H9 (cell line): Measurements from ENCODE around the gene RAPGEF3. TPM values are rescaled to one million over a fixed set of nuclear protein-coding genes. Genes with fewer than 3 reads are reported as not detected.
A peak's percentile ranks its signal among the peaks of the same experiment; 100 is the strongest.

Experiments used
- DNase-seq: peaks from one replicate; pipeline ENCODE4 v3.0.0-alpha.2; 2017
- H2AFZ ChIP-seq: one replicate; pipeline ENCODE4 v1.6.1; 2013; ENCODE audit warnings: mild to moderate bottlenecking, low read length, control low read depth, moderate library complexity
- H2AK5ac ChIP-seq: 2 replicates; pipeline ENCODE4 v1.6.1; 2013; ENCODE audit warnings: low read length, control low read depth, mixed read lengths; ENCODE audit not compliant: insufficient read length
- H2BK120ac ChIP-seq: one replicate; pipeline ENCODE4 v1.6.1; 2013; ENCODE audit warnings: low read depth, mild to moderate bottlenecking, low read length, control low read depth, inconsistent platforms; ENCODE audit not compliant: poor library complexity, severe bottlenecking
- H2BK12ac ChIP-seq: 2 replicates; pipeline ENCODE4 v1.6.1; 2013; ENCODE audit warnings: low read length, control low read depth, mixed read lengths, low read depth; ENCODE audit not compliant: insufficient read length
- H2BK15ac ChIP-seq: 2 replicates; pipeline ENCODE4 v1.6.1; 2013; ENCODE audit warnings: low read depth, low read length, control low read depth
- H2BK20ac ChIP-seq: one replicate; pipeline ENCODE4 v1.6.1; 2013; ENCODE audit warnings: low read depth, mild to moderate bottlenecking, low read length, control low read depth, inconsistent platforms; ENCODE audit not compliant: poor library complexity, severe bottlenecking
- H2BK5ac ChIP-seq: 2 replicates; pipeline ENCODE4 v1.6.1; 2013; ENCODE audit warnings: low read length, control low read depth, mixed read lengths; ENCODE audit not compliant: insufficient read length
- H3K14ac ChIP-seq: 2 replicates; pipeline ENCODE4 v1.6.1; 2013; ENCODE audit warnings: low read length, control low read depth; ENCODE audit not compliant: insufficient read depth
- H3K18ac ChIP-seq: 2 replicates; pipeline ENCODE4 v1.6.1; 2013; ENCODE audit warnings: low read depth, mild to moderate bottlenecking, mixed read lengths, low read length, control low read depth; ENCODE audit not compliant: insufficient read length
- H3K23ac ChIP-seq: 2 replicates; pipeline ENCODE4 v1.6.1; 2013; ENCODE audit warnings: low read length, control low read depth, mixed read lengths, low read depth; ENCODE audit not compliant: insufficient read length
- H3K23me2 ChIP-seq: 2 replicates; pipeline ENCODE4 v1.6.1; 2013; ENCODE audit warnings: low read depth, mild to moderate bottlenecking, mixed read lengths, low read length, control low read depth; ENCODE audit not compliant: insufficient read length, poor library complexity, severe bottlenecking
- H3K27ac ChIP-seq: 2 replicates; pipeline ENCODE4 v1.5.1; 2013; ENCODE audit warnings: low read length, control low read depth, mixed read lengths, low read depth; ENCODE audit not compliant: insufficient read length
- H3K27me3 ChIP-seq: 2 replicates; pipeline ENCODE4 v1.6.1; 2013; ENCODE audit warnings: low read length, control low read depth, inconsistent platforms; ENCODE audit not compliant: insufficient read depth
- H3K4ac ChIP-seq: 2 replicates; pipeline ENCODE4 v1.6.1; 2013; ENCODE audit warnings: low read depth, mild to moderate bottlenecking, control low read depth, inconsistent platforms, low read length, moderate library complexity
- H3K4me1 ChIP-seq: 2 replicates; pipeline ENCODE4 v1.6.1; 2013; ENCODE audit warnings: low read length, control low read depth, inconsistent platforms; ENCODE audit not compliant: insufficient read depth
- H3K4me2 ChIP-seq: 2 replicates; pipeline ENCODE4 v1.6.1; 2013; ENCODE audit warnings: low read length, control low read depth, mixed read lengths; ENCODE audit not compliant: insufficient read length, insufficient read depth
- H3K56ac ChIP-seq: 2 replicates; pipeline ENCODE4 v1.6.1; 2013; ENCODE audit warnings: low read depth, mild to moderate bottlenecking, mixed read lengths, low read length, control low read depth; ENCODE audit not compliant: insufficient read length
- H3K79me1 ChIP-seq: 2 replicates; pipeline ENCODE4 v1.6.1; 2013; ENCODE audit warnings: low read depth, mild to moderate bottlenecking, moderate library complexity, low read length, control low read depth, inconsistent platforms; ENCODE audit not compliant: insufficient read depth, poor library complexity, severe bottlenecking
- H3K79me2 ChIP-seq: 2 replicates; pipeline ENCODE4 v1.6.1; 2013; ENCODE audit warnings: low read length, control low read depth, inconsistent platforms; ENCODE audit not compliant: insufficient read depth
- H3K9ac ChIP-seq: 2 replicates; pipeline ENCODE4 v1.6.1; 2013; ENCODE audit warnings: low read length, control low read depth, mixed read lengths; ENCODE audit not compliant: insufficient read length; ENCODE audit errors: extremely low read depth
- H3K9me3 ChIP-seq: one replicate; pipeline ENCODE4 v1.6.1; 2013; ENCODE audit warnings: low read depth, low read length, inconsistent platforms; ENCODE audit not compliant: control insufficient read depth
- H3T11ph ChIP-seq: one replicate; pipeline ENCODE4 v1.6.1; 2013; ENCODE audit warnings: mild to moderate bottlenecking, low read length, control low read depth, inconsistent platforms
- H4K20me1 ChIP-seq: one replicate; pipeline ENCODE4 v1.6.1; 2013; ENCODE audit not compliant: control insufficient read depth, insufficient read length, insufficient read depth
- H4K5ac ChIP-seq: 2 replicates; pipeline ENCODE4 v1.6.1; 2013; ENCODE audit warnings: low read depth, mild to moderate bottlenecking, mixed read lengths, low read length, control low read depth; ENCODE audit not compliant: insufficient read length
- H4K8ac ChIP-seq: replicated peaks from 2 replicates; pipeline ENCODE4 v1.6.1; 2013; ENCODE audit warnings: low read length, control low read depth, mixed read lengths, low read depth; ENCODE audit not compliant: insufficient read length
- H4K91ac ChIP-seq: 2 replicates; pipeline ENCODE4 v1.6.1; 2013; ENCODE audit warnings: low read depth, mild to moderate bottlenecking, moderate library complexity, mixed read lengths, low read length, control low read depth; ENCODE audit not compliant: insufficient read length
- H3K27ac Mint-ChIP-seq, 3 experiments: 2 replicates in 2 of 3; 3 replicates in 1 of 3; pipeline ENCODE4 v1.8.0; 2020 to 2021; ENCODE audit warnings: mixed read lengths in 3 of 3, mild to moderate bottlenecking in 1 of 3, moderate library complexity in 1 of 3
- H3K27me3 Mint-ChIP-seq: 2 replicates; pipeline ENCODE4 v1.8.0; 2021; ENCODE audit warnings: low read depth, mild to moderate bottlenecking, moderate library complexity, mixed read lengths
- H3K36me3 Mint-ChIP-seq, 3 experiments: 2 replicates in 2 of 3; 3 replicates in 1 of 3; pipeline ENCODE4 v1.8.0; 2020 to 2021; ENCODE audit warnings: low read depth in 3 of 3, mixed read lengths in 3 of 3; ENCODE audit not compliant: insufficient read depth in 1 of 3
- H3K4me1 Mint-ChIP-seq, 2 experiments: 2 replicates each; pipeline ENCODE4 v1.8.0; 2020; ENCODE audit warnings: mixed read lengths in 2 of 2
- H3K4me3 Mint-ChIP-seq, 2 experiments: 2 replicates in 1 of 2; 3 replicates in 1 of 2; pipeline ENCODE4 v1.8.0; 2020 to 2021; ENCODE audit warnings: mild to moderate bottlenecking in 2 of 2, mixed read lengths in 2 of 2, moderate library complexity in 1 of 2
- H3K9me3 Mint-ChIP-seq, 2 experiments: 2 replicates in 1 of 2; 3 replicates in 1 of 2; pipeline ENCODE4 v1.8.0; 2020; ENCODE audit warnings: mild to moderate bottlenecking in 2 of 2, mixed read lengths in 2 of 2, moderate library complexity in 1 of 2
- CTCF ChIP-seq: fragments of 200-600 bp; sonication (generic); conservative IDR thresholded peaks from 3 replicates; pipeline ENCODE4 v1.8.0; 2021; ENCODE audit warnings: antibody characterized with exemption, mild to moderate bottlenecking
- WGBS: extraction: QIAGEN DNeasy Blood & Tissue Kit; methylation state at CpG from one replicate; pipeline ENCODE4 v1.1.7; 2013; ENCODE audit warnings: missing lambda C conversion rate, low lambda C conversion rate, mixed read lengths; ENCODE audit not compliant: insufficient read length; ENCODE audit errors: extremely low coverage; 5-methylcytosine and 5-hydroxymethylcytosine counted together
- total RNA-seq: library from RNA; stranded (reverse); gene quantifications from 2 replicates; pipeline ENCODE4 v1.2.1, GENCODE V29; 2021

Gene RAPGEF3
- total RNA-seq, 1 experiment from 2014 or later, result 7.4 TPM

- no peak overlapping the region for H2AK5ac ChIP-seq
- H2BK20ac ChIP-seq, result no peak overlapping the region
- no peak overlapping the region for H3K4ac ChIP-seq
- H3K56ac ChIP-seq, result no peak overlapping the region
- no peak for TF ChIP-seq CTCF
- Mint-ChIP-seq H3K27ac (peak overlapping the region in 1 of 3 experiments; percentile 18; a peak in 2 of 7 replicates), H3K9me3 (no peaks in the 10 kb centered on the region), H3K4me3 (peak overlapping the region; percentile 83 to 92), H3K4me1 (peaks cover 20 to 23% of the 10 kb centered on the region in 2 experiments), H3K36me3 (peaks cover 2 to 21% (median 20%) of the 10 kb centered on the region in 3 experiments), H3K27me3 (no peaks in the 10 kb centered on the region)
- no peak overlapping the region for H4K5ac ChIP-seq
- H3K23ac ChIP-seq, result no peak overlapping the region
- no peak overlapping the region for H2BK120ac ChIP-seq
- H4K91ac ChIP-seq, result no peak overlapping the region
- no peaks in the 10 kb centered on the region for H4K20me1 ChIP-seq
- no peak overlapping the region for H3K14ac ChIP-seq
- H3K4me1 ChIP-seq, result no peaks in the 10 kb centered on the region; the same call in 1 of the 2 replicates
- no peak overlapping the region for H2BK15ac ChIP-seq
- H2BK12ac ChIP-seq, result no peak overlapping the region
- WGBS, result no CpG with 5 or more reads among the region's 9 CpGs
- no peak overlapping the region for H2AFZ ChIP-seq
- H3K27ac ChIP-seq, result no peak overlapping the region
- peak overlapping the region; percentile 82 for H3K9ac ChIP-seq
- H3K9me3 ChIP-seq, result no peaks in the 10 kb centered on the region
- no peak for DNase-seq
- peak overlapping the region; percentile 96 for H3K4me2 ChIP-seq
- H3K79me2 ChIP-seq, result peaks cover 7% of the 10 kb centered on the region; the same call in 1 of the 2 replicates
- H2BK5ac ChIP-seq, result no peak overlapping the region
- H3K27me3 ChIP-seq, result no peaks in the 10 kb centered on the region
- no peak overlapping the region for H3T11ph ChIP-seq
- peaks cover 6% of the 10 kb centered on the region for H3K23me2 ChIP-seq
- no peak overlapping the region for H3K18ac ChIP-seq
- H4K8ac ChIP-seq, result no peak overlapping the region
- H3K79me1 ChIP-seq, result no peaks in the 10 kb centered on the region
Measured at GRCh38 chr12:47705229-47705565, 53.5 kb downstream of the RAPGEF3 start.
